CD4-positive, alpha-beta T cell treated with Interleukin-2 at 100 ng/mL for 4 hours (primary cell): ENCODE data around the gene LCA5.
"Not testable (repeated sequence)": the region's sequence is repeated elsewhere in the genome, so short reads cannot be mapped to it uniquely, and the experiment has no call there.

Experiments
- DNase-seq: peaks from one replicate; pipeline ENCODE4 v3.0.0-alpha.2; 2020; ENCODE audit warnings: low spot score

Gene LCA5

DNA sequence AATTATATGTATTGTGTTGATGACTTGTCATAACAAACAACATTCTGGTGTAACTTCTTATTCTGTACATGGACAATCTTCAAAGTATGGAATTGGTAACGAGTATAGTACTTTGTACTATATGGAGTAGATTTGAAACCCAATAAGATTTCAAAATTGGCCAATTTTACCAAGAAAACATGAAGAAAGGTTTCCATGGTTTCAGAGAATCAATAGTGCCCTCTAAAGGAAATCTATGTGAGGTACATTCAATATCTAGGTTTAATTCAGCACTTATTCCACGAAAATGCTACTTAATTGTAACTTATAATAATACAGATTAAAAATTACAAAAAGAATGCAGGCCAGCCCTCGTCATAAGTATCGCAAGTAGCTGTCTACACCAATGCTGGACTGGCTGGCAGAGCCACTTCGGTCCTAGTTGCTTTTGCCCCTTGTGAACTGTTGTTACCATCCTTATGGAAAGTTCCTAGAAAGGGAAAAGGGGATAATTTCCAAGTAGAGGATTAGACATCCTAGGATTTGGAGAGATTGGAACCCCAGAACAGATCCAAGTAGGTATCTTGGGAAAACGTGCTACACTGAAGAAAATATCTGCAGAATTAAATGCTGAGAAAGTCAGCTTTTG, 70.9 kb downstream of the LCA5 start:
- no peak for DNase-seq

DNA sequence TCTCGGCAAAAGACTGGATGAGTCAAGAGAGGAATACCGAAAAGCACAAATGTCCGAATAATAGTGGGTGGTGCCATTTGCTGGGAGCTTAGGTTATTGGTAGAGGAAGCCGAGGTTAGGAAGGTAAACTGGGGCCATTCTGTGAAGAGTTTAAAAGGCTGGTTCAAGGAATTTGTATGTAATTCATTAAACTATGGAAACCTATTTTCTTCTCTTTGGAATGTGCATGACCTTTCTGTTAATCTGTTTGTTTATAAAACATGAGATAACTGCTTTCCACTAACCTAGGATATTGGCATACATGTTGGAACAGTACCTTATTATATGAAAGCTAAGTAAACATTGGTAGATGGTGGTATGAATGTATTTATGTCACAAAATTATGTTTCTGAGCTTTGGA, 71.8 kb downstream of the LCA5 start:
- DNase-seq = no peak

DNA sequence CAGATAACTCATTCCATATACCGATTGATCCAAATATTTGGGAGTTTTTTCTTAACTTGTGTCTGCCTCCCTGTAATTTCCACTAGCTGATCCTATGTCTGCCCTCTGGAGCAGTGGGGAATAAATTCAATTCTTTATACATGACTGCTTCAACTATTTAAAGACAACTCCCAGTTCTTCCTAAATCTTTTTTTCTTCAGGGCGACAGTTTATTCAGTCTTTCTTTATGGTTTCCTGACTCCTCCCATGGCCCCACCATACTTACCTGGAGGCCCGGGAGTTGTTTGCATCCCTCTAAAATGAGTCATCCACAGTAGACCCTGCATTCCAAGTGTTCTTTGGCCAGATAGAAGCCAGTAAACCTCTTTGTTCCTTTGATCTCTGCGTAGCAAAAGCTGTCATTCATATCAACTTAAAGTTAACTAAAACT, 73.6 kb downstream of the LCA5 start:
- DNase-seq = no peak

- no peak for DNase-seq
These were observed 76.0 kb downstream of the LCA5 start for GRCh38 chr6:79461205-79461604.

GRCh38 chr6:79455446-79455845, 81.8 kb downstream of the LCA5 start:
- DNase-seq = no peak

DNA sequence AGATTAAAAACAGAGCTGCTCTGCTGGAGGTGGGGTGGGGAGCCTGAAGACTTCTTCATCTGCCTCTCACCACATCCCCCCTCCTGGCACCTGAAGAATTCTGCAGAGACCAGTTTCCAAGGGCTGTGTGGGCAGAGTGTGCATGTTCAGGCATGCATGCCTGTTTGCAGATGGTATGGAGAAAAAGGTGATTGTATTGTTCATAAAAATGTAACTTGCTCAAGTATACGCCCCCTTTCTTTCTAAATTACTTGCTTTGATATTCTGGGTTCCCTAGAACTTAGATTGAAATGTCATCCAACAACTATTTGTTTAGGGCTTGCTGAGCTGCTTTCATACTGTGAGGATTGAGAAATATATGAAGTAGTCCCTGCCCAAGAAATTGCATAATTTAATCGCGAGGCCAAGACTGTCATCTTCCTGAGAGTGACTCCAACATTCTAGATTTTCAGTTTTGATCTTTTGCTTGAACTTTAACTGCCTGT, 83.6 kb downstream of the LCA5 start:
- no peak for DNase-seq

- DNase-seq = no peak
These were observed 86.2 kb downstream of the LCA5 start for GRCh38 chr6:79450984-79451383.

- no peak for DNase-seq
These were observed 91.2 kb downstream of the LCA5 start for GRCh38 chr6:79446006-79446405.

DNA sequence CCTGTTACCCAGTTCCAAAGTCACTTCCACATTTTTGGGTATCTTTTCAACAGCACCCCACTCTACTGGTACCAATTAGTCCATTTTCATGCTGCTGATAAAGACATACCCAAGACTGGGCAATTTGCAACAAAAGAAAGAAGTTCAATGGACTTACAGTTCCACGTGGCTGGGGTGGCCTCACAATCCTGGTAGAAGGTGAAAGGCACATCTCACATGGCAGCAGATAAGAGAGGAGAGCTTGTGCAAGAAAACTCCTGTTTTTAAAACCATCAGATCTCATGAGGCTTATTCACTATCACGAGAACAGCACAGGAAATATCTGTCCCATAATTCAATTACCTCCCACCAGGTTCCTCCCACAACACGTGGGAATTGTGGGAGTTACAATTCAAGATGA, 93.4 kb downstream of the LCA5 start:
- DNase-seq = not testable (repeated sequence)

- DNase-seq = no peak
These were observed 96.0 kb downstream of the LCA5 start for GRCh38 chr6:79441192-79441591.

DNA sequence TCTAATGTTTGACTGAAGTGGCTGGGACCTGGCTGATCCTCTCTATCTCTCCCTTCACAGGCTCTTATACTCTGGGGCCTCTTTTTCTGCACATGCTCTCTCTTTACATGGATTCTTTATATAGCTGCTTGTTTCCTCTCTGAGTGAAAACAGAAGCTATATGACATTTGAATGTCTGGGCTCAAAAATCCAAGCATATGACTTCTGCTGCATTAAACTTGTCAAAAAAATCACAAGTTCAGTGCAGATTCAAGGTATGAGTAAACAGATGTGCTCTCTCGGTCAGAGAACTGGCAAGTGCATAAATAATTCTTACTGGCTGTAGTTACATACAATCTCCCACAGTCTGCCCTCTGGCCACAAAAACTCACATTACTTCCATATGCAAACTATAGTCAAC, 96.6 kb downstream of the LCA5 start:
- DNase-seq = no peak

GRCh38 chr6:79438030-79438429, 99.2 kb downstream of the LCA5 start:
- DNase-seq = no peak

DNA sequence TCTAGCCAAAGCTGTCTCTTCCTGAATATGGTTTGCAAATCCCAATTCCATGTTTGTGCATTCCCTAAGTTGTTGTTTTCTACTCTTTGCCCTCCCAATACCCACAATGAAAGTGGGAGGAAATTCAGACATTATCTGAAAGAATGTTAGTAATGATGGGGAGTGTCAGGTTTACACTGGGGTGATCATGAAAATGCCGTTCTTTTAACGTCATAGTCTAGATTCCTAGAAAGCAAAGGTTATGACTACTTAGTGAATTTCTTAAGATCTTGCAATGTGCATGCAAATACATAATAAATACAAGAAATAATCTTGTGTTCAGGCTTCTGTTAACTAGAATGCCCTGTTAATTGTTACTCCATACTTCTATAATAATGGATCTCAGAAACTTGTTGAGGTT, 101.0 kb downstream of the LCA5 start:
- no peak for DNase-seq

DNA sequence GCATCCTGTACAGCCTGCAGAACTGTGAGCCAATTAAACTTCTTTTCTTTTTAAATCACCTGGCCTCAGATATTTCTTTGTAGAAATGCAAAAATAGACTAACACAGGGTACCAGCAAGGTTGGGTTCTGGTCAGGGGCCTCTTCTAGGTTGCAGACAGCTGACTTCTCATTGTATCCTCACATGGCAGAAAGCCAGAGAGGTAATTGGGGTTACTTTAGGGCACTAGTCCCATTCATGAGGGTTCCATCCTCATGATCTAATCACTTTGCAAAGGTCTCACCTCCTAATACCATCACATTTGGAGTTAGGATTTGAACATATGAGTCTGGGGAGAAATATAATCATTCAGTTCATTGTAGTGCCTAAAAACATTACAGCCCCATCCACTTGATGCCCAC, 101.5 kb downstream of the LCA5 start:
- no peak for DNase-seq
